Measurements from ENCODE around the gene AFF1. TPM values are rescaled to one million over a fixed set of nuclear protein-coding genes. Genes with fewer than 3 reads are reported as not detected.

The AFF1 gene
- total RNA-seq, 1 experiment from 2014 or later = 93.4 TPM

GRCh38 chr4:86898562-86898961, 36.2 kb upstream of the AFF1 start:
- Mint-ChIP-seq H3K4me1 (no peaks in the 10 kb centered on the region), H3K4me3 (no peak overlapping the region), H3K9me3 (peaks cover 13% of the 10 kb centered on the region), H3K27me3 (ENCODE audit: low read depth) (peaks cover 11% of the 10 kb centered on the region), H3K36me3 (peaks cover 3% of the 10 kb centered on the region), H3K27ac (no peak overlapping the region)
- ChIA-PET CTCF (interaction anchor here (0.6 kb wide), 1 partner anchor 20 kb away, joined by 3 read pairs; no protein-coding TSS in a partner anchor), POLR2A (no interaction called here)
- DNase-seq (ENCODE audit: low spot score) (no peak), ATAC-seq (peak; percentile 79)
- TF ChIP-seq ZNF263 (CRISPR knock-in tag; IDR thresholded peaks at IDR 0.05; ENCODE audit: low read depth) = no peak
- peak; percentile 93 for TF ChIP-seq ZNF121 (CRISPR knock-in tag; IDR thresholded peaks at IDR 0.05)

- Mint-ChIP-seq H3K4me1 (no peaks in the 10 kb centered on the region), H3K36me3 (peaks cover 3% of the 10 kb centered on the region), H3K9me3 (peaks cover 13% of the 10 kb centered on the region), H3K4me3 (no peak overlapping the region), H3K27ac (no peak overlapping the region), H3K27me3 (ENCODE audit: low read depth) (peaks cover 15% of the 10 kb centered on the region)
- CTCF ChIA-PET = interaction anchor here (0.6 kb wide), 1 partner anchor 23 kb away, joined by 3 read pairs; no protein-coding TSS in a partner anchor
- TF ChIP-seq ESRRA (CRISPR knock-in tag; IDR thresholded peaks at IDR 0.05; ENCODE audit: borderline replicate concordance) = no peak
- TF ChIP-seq PRRX2 (CRISPR knock-in tag; IDR thresholded peaks at IDR 0.05) = no peak
- TF ChIP-seq EMX1 (CRISPR knock-in tag; IDR thresholded peaks at IDR 0.05) = no peak
- no peak for TF ChIP-seq MAX (CRISPR knock-in tag; IDR thresholded peaks at IDR 0.05)
- no peak for TF ChIP-seq ZNF416 (CRISPR knock-in tag; IDR thresholded peaks at IDR 0.05)
- no peak for TF ChIP-seq CREB1 (CRISPR knock-in tag; IDR thresholded peaks at IDR 0.05)
- no peak for TF ChIP-seq ZNF232 (CRISPR knock-in tag; IDR thresholded peaks at IDR 0.05)
- no peak for TF ChIP-seq IRF1 (CRISPR knock-in tag; IDR thresholded peaks at IDR 0.05)
- DNase-seq (ENCODE audit: low spot score) = no peak
- POLR2A ChIA-PET = no interaction called here
- ATAC-seq = no peak
These were observed 32.9 kb upstream of the AFF1 start for GRCh38 chr4:86901864-86902263.

GRCh38 chr4:86908251-86908657, 26.6 kb upstream of the AFF1 start:
- H3K36me3 Mint-ChIP-seq = no peaks in the 10 kb centered on the region
- peaks cover 7% of the 10 kb centered on the region for H3K27me3 Mint-ChIP-seq (ENCODE audit: low read depth)
- ChIA-PET CTCF (interaction anchor here (0.8 kb wide), 1 partner anchor 14 kb away, joined by 3 read pairs; no protein-coding TSS in a partner anchor), POLR2A (no interaction called here)
- no peak overlapping the region for H3K27ac Mint-ChIP-seq
- DNase-seq (ENCODE audit: low spot score) (no peak), ATAC-seq (no peak)
- peaks cover 12% of the 10 kb centered on the region for H3K4me1 Mint-ChIP-seq
- TF ChIP-seq TP53 (CRISPR knock-in tag; IDR thresholded peaks at IDR 0.05) = no peak
- H3K9me3 Mint-ChIP-seq = peaks cover 3% of the 10 kb centered on the region
- no peak overlapping the region for H3K4me3 Mint-ChIP-seq

GRCh38 chr4:86909546-86910295, 25.1 kb upstream of the AFF1 start:
- ATAC-seq (no peak), DNase-seq (ENCODE audit: low spot score) (no peak)
- no peak overlapping the region for H3K27ac Mint-ChIP-seq
- H3K27me3 Mint-ChIP-seq (ENCODE audit: low read depth) = no peaks in the 10 kb centered on the region
- no peak overlapping the region for H3K4me3 Mint-ChIP-seq
- ChIA-PET POLR2A (no interaction called here), CTCF (interaction anchor here (0.6 to 0.9 kb wide), 4 partner anchors 27 to 223 kb away, joined by 3 to 4 read pairs (median 4); no protein-coding TSS in a partner anchor)
- H3K9me3 Mint-ChIP-seq = no peaks in the 10 kb centered on the region
- peaks cover 12% of the 10 kb centered on the region for H3K4me1 Mint-ChIP-seq
- H3K36me3 Mint-ChIP-seq = no peaks in the 10 kb centered on the region
- TF ChIP-seq FOXK1 (CRISPR knock-in tag; IDR thresholded peaks at IDR 0.05) (no peak), RELA (CRISPR knock-in tag; IDR thresholded peaks at IDR 0.05; ENCODE audit: borderline replicate concordance) (no peak), ZNF219 (CRISPR knock-in tag; IDR thresholded peaks at IDR 0.05; ENCODE audit: borderline replicate concordance) (no peak), NFE2L1 (CRISPR knock-in tag; IDR thresholded peaks at IDR 0.05) (no peak), ZNF281 (CRISPR knock-in tag; IDR thresholded peaks at IDR 0.05) (no peak), HMGA2 (CRISPR knock-in tag; IDR thresholded peaks at IDR 0.05) (no peak), KAT7 (CRISPR knock-in tag; IDR thresholded peaks at IDR 0.05; ENCODE audit: borderline replicate concordance) (no peak), ZBTB21 (CRISPR knock-in tag; IDR thresholded peaks at IDR 0.05; ENCODE audit: borderline replicate concordance) (no peak), STAT6 (CRISPR knock-in tag; conservative IDR thresholded peaks at IDR 0.05; ENCODE audit: low read depth) (no peak), SOX15 (CRISPR knock-in tag; IDR thresholded peaks at IDR 0.05) (no peak), ETV6 (CRISPR knock-in tag; IDR thresholded peaks at IDR 0.05) (no peak), CTCF (IDR thresholded peaks at IDR 0.05) (no peak)

All from WTC11 (cell line).